ENCODE results near the gene RPTOR.

DNA sequence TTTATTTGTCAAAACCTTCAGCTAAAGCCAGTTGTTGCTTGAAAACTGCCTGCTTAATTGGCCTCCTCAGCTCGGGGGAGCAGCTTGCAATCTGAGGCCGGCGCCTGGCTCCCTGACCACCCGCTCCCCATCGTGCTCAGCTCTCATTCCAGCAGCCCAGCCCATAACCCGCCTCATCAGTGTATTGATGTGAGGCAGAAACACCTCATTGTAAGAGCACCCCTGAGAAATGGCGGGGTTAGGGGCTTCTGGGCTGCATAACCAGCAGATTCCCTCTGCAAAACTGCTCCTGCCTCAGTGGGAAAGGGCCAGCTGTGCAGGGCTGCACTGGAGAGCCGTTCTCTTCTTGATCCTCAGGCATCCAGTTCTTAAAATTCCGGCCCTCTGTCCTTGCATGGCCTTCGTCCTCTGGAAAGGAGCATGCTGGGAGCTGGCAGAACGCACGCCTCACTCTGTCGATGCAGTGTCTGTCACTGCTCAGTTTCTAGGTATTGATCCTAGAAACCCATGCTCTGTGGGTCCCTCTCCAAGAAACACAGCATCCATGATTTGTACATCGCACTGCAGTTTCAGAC lies 333.2 kb downstream of the RPTOR start:
- TF ChIP-seq, protein P1, sequence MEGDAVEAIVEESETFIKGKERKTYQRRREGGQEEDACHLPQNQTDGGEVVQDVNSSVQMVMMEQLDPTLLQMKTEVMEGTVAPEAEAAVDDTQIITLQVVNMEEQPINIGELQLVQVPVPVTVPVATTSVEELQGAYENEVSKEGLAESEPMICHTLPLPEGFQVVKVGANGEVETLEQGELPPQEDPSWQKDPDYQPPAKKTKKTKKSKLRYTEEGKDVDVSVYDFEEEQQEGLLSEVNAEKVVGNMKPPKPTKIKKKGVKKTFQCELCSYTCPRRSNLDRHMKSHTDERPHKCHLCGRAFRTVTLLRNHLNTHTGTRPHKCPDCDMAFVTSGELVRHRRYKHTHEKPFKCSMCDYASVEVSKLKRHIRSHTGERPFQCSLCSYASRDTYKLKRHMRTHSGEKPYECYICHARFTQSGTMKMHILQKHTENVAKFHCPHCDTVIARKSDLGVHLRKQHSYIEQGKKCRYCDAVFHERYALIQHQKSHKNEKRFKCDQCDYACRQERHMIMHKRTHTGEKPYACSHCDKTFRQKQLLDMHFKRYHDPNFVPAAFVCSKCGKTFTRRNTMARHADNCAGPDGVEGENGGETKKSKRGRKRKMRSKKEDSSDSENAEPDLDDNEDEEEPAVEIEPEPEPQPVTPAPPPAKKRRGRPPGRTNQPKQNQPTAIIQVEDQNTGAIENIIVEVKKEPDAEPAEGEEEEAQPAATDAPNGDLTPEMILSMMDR (IDR thresholded peaks at IDR 0.05; ENCODE audit: poor library complexity, severe bottlenecking): no peak
- TF ChIP-seq EZH2 (IDR thresholded peaks at IDR 0.05; ENCODE audit: borderline replicate concordance, insufficient read depth, low read length, poor library complexity, severe bottlenecking) (no peak), EP300 (conservative IDR thresholded peaks at IDR 0.05; ENCODE audit: poor library complexity, severe bottlenecking) (no peak), POLR2AphosphoS5 (IDR thresholded peaks at IDR 0.05) (no peak)
- TF ChIP-seq, protein P2, sequence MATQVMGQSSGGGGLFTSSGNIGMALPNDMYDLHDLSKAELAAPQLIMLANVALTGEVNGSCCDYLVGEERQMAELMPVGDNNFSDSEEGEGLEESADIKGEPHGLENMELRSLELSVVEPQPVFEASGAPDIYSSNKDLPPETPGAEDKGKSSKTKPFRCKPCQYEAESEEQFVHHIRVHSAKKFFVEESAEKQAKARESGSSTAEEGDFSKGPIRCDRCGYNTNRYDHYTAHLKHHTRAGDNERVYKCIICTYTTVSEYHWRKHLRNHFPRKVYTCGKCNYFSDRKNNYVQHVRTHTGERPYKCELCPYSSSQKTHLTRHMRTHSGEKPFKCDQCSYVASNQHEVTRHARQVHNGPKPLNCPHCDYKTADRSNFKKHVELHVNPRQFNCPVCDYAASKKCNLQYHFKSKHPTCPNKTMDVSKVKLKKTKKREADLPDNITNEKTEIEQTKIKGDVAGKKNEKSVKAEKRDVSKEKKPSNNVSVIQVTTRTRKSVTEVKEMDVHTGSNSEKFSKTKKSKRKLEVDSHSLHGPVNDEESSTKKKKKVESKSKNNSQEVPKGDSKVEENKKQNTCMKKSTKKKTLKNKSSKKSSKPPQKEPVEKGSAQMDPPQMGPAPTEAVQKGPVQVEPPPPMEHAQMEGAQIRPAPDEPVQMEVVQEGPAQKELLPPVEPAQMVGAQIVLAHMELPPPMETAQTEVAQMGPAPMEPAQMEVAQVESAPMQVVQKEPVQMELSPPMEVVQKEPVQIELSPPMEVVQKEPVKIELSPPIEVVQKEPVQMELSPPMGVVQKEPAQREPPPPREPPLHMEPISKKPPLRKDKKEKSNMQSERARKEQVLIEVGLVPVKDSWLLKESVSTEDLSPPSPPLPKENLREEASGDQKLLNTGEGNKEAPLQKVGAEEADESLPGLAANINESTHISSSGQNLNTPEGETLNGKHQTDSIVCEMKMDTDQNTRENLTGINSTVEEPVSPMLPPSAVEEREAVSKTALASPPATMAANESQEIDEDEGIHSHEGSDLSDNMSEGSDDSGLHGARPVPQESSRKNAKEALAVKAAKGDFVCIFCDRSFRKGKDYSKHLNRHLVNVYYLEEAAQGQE (IDR thresholded peaks at IDR 0.05; ENCODE audit: borderline replicate concordance): no peak
